Measurements from ENCODE around the gene NUCKS1.

- TF ChIP-seq, protein P1, sequence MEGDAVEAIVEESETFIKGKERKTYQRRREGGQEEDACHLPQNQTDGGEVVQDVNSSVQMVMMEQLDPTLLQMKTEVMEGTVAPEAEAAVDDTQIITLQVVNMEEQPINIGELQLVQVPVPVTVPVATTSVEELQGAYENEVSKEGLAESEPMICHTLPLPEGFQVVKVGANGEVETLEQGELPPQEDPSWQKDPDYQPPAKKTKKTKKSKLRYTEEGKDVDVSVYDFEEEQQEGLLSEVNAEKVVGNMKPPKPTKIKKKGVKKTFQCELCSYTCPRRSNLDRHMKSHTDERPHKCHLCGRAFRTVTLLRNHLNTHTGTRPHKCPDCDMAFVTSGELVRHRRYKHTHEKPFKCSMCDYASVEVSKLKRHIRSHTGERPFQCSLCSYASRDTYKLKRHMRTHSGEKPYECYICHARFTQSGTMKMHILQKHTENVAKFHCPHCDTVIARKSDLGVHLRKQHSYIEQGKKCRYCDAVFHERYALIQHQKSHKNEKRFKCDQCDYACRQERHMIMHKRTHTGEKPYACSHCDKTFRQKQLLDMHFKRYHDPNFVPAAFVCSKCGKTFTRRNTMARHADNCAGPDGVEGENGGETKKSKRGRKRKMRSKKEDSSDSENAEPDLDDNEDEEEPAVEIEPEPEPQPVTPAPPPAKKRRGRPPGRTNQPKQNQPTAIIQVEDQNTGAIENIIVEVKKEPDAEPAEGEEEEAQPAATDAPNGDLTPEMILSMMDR (conservative IDR thresholded peaks at IDR 0.05; ENCODE audit: low read depth, low read length) = no peak
- no peak for TF ChIP-seq EZH2phosphoT487 (IDR thresholded peaks at IDR 0.05; ENCODE audit: borderline replicate concordance, low read length)
Observed at GRCh38 chr1:205766038-205766437, 16.1 kb upstream of the NUCKS1 start.

Measured in PC-3 (cell line).